GM12878 (cell line): Measurements from ENCODE around the gene PMPCA. TPM values are rescaled to one million over a fixed set of nuclear protein-coding genes. Genes with fewer than 3 reads are reported as not detected.

Experiments used
- ATAC-seq: fragments of 200-7000 bp; cut with Tn5 transposase; 3 replicates; pipeline ENCODE4 v1.9.1; 2020; ENCODE audit warnings: mild to moderate bottlenecking, moderate library complexity
- BruUV-seq: library from RNA; stranded (reverse); fragments of 400-500 nt; replicated peaks from 2 replicates; lab custom pipeline; 2021; lab: Mats Ljungman, UMichigan
- CTCF ChIA-PET: fragments of 300-600 bp; sonication (Branson Sonifier 250); formaldehyde crosslinking; extraction: SDS; loops from one replicate; lab custom pipeline; 2021; ENCODE audit warnings: inconsistent platforms; lab: Yijun Ruan, JAX
- POLR2A ChIA-PET: fragments of 350-600 bp; formaldehyde crosslinking; extraction: SDS; loops from one replicate; lab custom pipeline; 2021; ENCODE audit warnings: inconsistent platforms; lab: Charles Lee
- RAD21 ChIA-PET: fragments of 300-600 bp; sonication (Branson Sonifier 250); formaldehyde crosslinking; loops from one replicate; lab custom pipeline; 2023; ENCODE audit warnings: antibody characterized with exemption; ENCODE audit not compliant: unreplicated experiment; lab: Charles Lee
- SMC1A ChIA-PET: fragments of 300-600 bp; sonication (Branson Sonifier 250); formaldehyde crosslinking; loops from one replicate; lab custom pipeline; 2023; ENCODE audit not compliant: unreplicated experiment, uncharacterized antibody; lab: Charles Lee
- DNase-seq: peaks from one replicate; pipeline ENCODE4 v3.0.0-alpha.2; 2011; ENCODE audit warnings: low read depth, low spot score
- FAIRE-seq: peaks from 3 replicates; lab custom pipeline; 2011; peaks lifted over from hg19 to GRCh38; lab: Jason Lieb, UNC
- H2AFZ ChIP-seq: 2 replicates; pipeline ENCODE4 v1.6.0; 2011; ENCODE audit warnings: low read depth, low read length, control low read depth; ENCODE audit not compliant: control insufficient read depth
- H3K27ac ChIP-seq: 2 replicates; pipeline ENCODE4 v1.5.1; 2011; ENCODE audit warnings: control low read depth; ENCODE audit not compliant: control insufficient read depth, insufficient read depth
- H3K27me3 ChIP-seq, 2 experiments: replicated peaks in 1 of 2; 2 replicates each; pipeline versions ENCODE4 v1.6.0 to v1.6.1; 2011; ENCODE audit warnings: low read length in 1 of 2; ENCODE audit not compliant: control insufficient read depth in 2 of 2, insufficient read depth in 2 of 2
- H3K36me3 ChIP-seq, 2 experiments: 2 replicates each; pipeline ENCODE4 v1.5.1; 2011; ENCODE audit warnings: low read length in 1 of 2; ENCODE audit not compliant: control insufficient read depth in 2 of 2, insufficient read depth in 2 of 2
- H3K4me1 ChIP-seq: 2 replicates; pipeline ENCODE4 v1.6.1; 2011; ENCODE audit warnings: mild to moderate bottlenecking, low read length, moderate library complexity, mixed read lengths; ENCODE audit not compliant: control insufficient read depth, insufficient read depth
- H3K4me2 ChIP-seq: 2 replicates; pipeline ENCODE4 v1.6.0; 2011; ENCODE audit warnings: control low read depth; ENCODE audit not compliant: control insufficient read depth, insufficient read depth
- H3K4me3 ChIP-seq: fragments of 200-600 bp; sonication (generic); 2 replicates; pipeline ENCODE4 v1.5.1; 2016
- H3K79me2 ChIP-seq: 2 replicates; pipeline ENCODE4 v1.6.0; 2011; ENCODE audit warnings: low read length; ENCODE audit not compliant: control insufficient read depth, insufficient read depth
- H3K9ac ChIP-seq: 2 replicates; pipeline ENCODE4 v1.8.0; 2011; ENCODE audit warnings: low read length, control low read depth, mixed read lengths; ENCODE audit not compliant: control insufficient read depth, insufficient read depth
- H3K9me3 ChIP-seq: replicated peaks from 3 replicates; pipeline ENCODE4 v1.5.1; 2011; ENCODE audit warnings: mild to moderate bottlenecking, low read length; ENCODE audit not compliant: control insufficient read depth, insufficient read depth
- H4K20me1 ChIP-seq: 2 replicates; pipeline ENCODE4 v1.6.0; 2011; ENCODE audit not compliant: control insufficient read depth, insufficient read depth
- ATF2 ChIP-seq: IDR thresholded peaks from 2 replicates; pipeline ENCODE4 v1.6.1; 2012; ENCODE audit warnings: low read length, inconsistent platforms
- CBFB ChIP-seq: IDR thresholded peaks from 2 replicates; pipeline ENCODE4 v1.6.1; 2016; ENCODE audit warnings: antibody characterized with exemption, low read depth
- FOS ChIP-seq: IDR thresholded peaks from 3 replicates; pipeline ENCODE4 v1.6.1; 2011; ENCODE audit warnings: borderline replicate concordance; ENCODE audit not compliant: insufficient read length; ENCODE audit errors: extremely low read depth
- GABPA ChIP-seq: IDR thresholded peaks from 2 replicates; pipeline ENCODE4 v1.6.1; 2014; ENCODE audit warnings: antibody characterized with exemption, low read depth, mild to moderate bottlenecking, inconsistent platforms
- HDAC6 ChIP-seq: fragments of 200-600 bp; sonication (generic); IDR thresholded peaks from one replicate; pipeline ENCODE4 v1.8.0; 2017; ENCODE audit warnings: antibody characterized with exemption; ENCODE audit not compliant: unreplicated experiment
- KLF5 ChIP-seq: fragments of 450-650 bp; IDR thresholded peaks from 2 replicates; pipeline ENCODE4 v1.6.1; 2014; ENCODE audit warnings: mild to moderate bottlenecking; ENCODE audit not compliant: partially characterized antibody
- MYB ChIP-seq: fragments of 150-350 bp; IDR thresholded peaks from 2 replicates; pipeline ENCODE4 v1.6.1; 2014; ENCODE audit warnings: mild to moderate bottlenecking, low read depth, low read length, borderline replicate concordance
- NRF1 ChIP-seq: conservative IDR thresholded peaks from 2 replicates; pipeline ENCODE4 v1.6.1; 2011; ENCODE audit warnings: mild to moderate bottlenecking, low read depth, low read length, improper control_type of control experiment
- SREBF1 ChIP-seq: IDR thresholded peaks from 2 replicates; pipeline ENCODE4 v1.6.1; 2012; ENCODE audit warnings: mild to moderate bottlenecking, low read length
- SRF ChIP-seq, 2 experiments: IDR thresholded peaks; 2 replicates each; pipeline ENCODE4 v1.6.1; 2011; ENCODE audit warnings: low read depth in 2 of 2, low read length in 2 of 2, mild to moderate bottlenecking in 1 of 2, moderate library complexity in 1 of 2
- ZNF687 ChIP-seq: fragments of 450-650 bp; IDR thresholded peaks from 2 replicates; pipeline ENCODE4 v1.6.1; 2017; ENCODE audit warnings: mild to moderate bottlenecking, moderate library complexity
- WGBS: methylation state at CpG from one replicate; pipeline ENCODE4 v1.1.6; 2016; ENCODE audit warnings: low lambda C conversion rate; ENCODE audit not compliant: insufficient replicate concordance, insufficient coverage; ENCODE audit errors: missing lambda C conversion rate; 5-methylcytosine and 5-hydroxymethylcytosine counted together
- in situ Hi-C: fragments of 300-500 bp; cut with MboI; formaldehyde crosslinking; loops from 9 replicates; pipeline ENCODE4 v1.14.3; 2018; ENCODE audit warnings: mixed read lengths
- intact Hi-C: fragments of 100-400 bp; cut with micrococcal nuclease; formaldehyde crosslinking; loops from one replicate; pipeline ENCODE4 v1.14.2; 2022; ENCODE audit not compliant: unreplicated experiment
- polyA plus RNA-seq, 11 experiments: library from polyadenylated mRNA; depleted of rRNA in 4 of 11; unstranded in 6 of 11; stranded (reverse) in 5 of 11; fragments of >200 nt; fragmentation: Nextera tagmentation in 4 of 11; fragmentation: Illumina TruSeq in 1 of 11; extraction: Ambion mirVana in 4 of 11; extraction: Trizol in 1 of 11; gene quantifications; 1 replicate in 1 of 11; 2 replicates in 10 of 11; pipeline versions ENCODE4 v1.2.1 to v1.2.3, GENCODE V29; 2011 to 2016; ENCODE audit warnings: inconsistent platforms in 2 of 11, missing spikeins in 2 of 11, low read depth in 1 of 11
- total RNA-seq, 4 experiments: library from RNA; depleted of rRNA in 3 of 4; stranded (reverse); fragments of >200 nt in 3 of 4; fragmentation: Illumina TruSeq in 1 of 4; extraction: Trizol in 1 of 4; gene quantifications; 2 replicates each; pipeline versions ENCODE4 v1.2.1 to v1.2.3, GENCODE V29; 2013 to 2021
- TF ChIP-seq, protein P1 (sequence below): fragments of 450-650 bp; IDR thresholded peaks from 2 replicates; pipeline ENCODE4 v1.6.1; 2017; ENCODE audit warnings: antibody characterized with exemption, mild to moderate bottlenecking, moderate library complexity
- TF ChIP-seq, protein P2 (sequence below): fragments of 450-650 bp; IDR thresholded peaks from 2 replicates; pipeline ENCODE4 v1.6.1; 2016; ENCODE audit warnings: mild to moderate bottlenecking

Gene PMPCA
- total and polyA plus RNA-seq, 10 of the 15 experiments (the other 5 are each of a cell fraction or from before 2014, with no cell fraction given), result 8.1 to 137 (median 75.7) TPM

DNA sequence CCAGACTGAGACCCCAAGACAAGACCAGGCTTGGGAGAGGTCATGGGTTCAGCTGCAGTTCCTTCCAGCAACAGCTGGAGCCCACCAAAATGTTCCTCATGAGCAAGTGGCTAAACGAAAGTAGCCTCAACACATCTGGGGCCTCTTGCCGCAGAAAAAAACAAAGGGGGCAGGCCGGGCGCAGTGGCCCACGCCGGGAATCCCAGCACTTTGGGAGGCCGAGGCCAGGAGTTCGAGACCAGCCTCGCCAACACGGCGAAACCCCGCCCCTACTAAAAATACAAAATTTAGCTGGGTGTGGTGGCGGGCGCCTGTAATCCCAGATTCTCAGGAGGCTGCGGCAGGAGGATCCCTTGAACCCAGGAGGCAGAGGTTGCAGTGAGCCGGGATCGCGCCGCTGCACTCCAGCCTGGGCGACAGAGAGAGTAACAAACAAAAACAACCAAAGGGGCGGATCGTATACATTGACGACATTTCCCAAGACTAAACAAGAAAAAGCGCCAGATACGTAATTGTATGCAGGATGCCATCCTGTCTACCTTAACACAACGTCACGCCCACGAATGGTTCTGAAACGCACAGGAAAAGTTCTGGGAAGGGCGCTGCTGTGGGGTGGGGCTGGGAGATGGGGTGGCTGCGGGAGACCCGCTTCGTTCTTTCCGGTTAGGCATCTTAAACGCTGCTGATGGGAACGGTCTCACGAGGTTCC is 27.5 kb downstream of the PMPCA start:
- Histone ChIP-seq H2AFZ (no peak overlapping the region; the same call in 1 of the 2 replicates), H3K9me3 (no peaks in the 10 kb centered on the region), H3K79me2 (peaks cover 40% of the 10 kb centered on the region), H3K4me3 (peak overlapping the region; percentile 97), H3K27ac (no peak overlapping the region; the same call in none of the 2 replicates), H3K27me3 (no peaks in the 10 kb centered on the region), H3K9ac (peak overlapping the region; percentile 88), H3K4me1 (peaks cover 6% of the 10 kb centered on the region; the same call in 1 of the 2 replicates), H3K4me2 (peak overlapping the region; percentile 64), H4K20me1 (no peaks in the 10 kb centered on the region), H3K36me3 (peaks cover 5 to 11% of the 10 kb centered on the region in 2 experiments)
- intact Hi-C loops, result no loop called here
- ATAC-seq, result no peak
- ChIA-PET POLR2A (interaction anchor here (1.0 to 1.3 kb wide), 3 partner anchors 28 to 208 kb away, joined by 3 to 5 read pairs (median 3); partner anchors contain the start of genes ENTR1 and PMPCA), SMC1A (no interaction called here), RAD21 (interaction anchor here (1.1 kb wide), 1 partner anchor 34 kb away, joined by 3 read pairs; no protein-coding TSS in a partner anchor), CTCF (interaction anchor here (1.8 kb wide), 1 partner anchor 75 kb away, joined by 5 read pairs; the partner anchor contains the start of gene DNLZ)
- DNase-seq, result no peak
- WGBS, result 22% methylated on average over 37 of the region's 37 CpGs
- no peak for FAIRE-seq
- in situ Hi-C loops, result no loop called here
- BruUV-seq, result no TSS peak
- TF ChIP-seq SREBF1, result no peak
- TF ChIP-seq NRF1, result no peak
- no peak for TF ChIP-seq KLF5
- no peak for TF ChIP-seq MYB
- TF ChIP-seq CBFB, result no peak
- TF ChIP-seq, protein P1, sequence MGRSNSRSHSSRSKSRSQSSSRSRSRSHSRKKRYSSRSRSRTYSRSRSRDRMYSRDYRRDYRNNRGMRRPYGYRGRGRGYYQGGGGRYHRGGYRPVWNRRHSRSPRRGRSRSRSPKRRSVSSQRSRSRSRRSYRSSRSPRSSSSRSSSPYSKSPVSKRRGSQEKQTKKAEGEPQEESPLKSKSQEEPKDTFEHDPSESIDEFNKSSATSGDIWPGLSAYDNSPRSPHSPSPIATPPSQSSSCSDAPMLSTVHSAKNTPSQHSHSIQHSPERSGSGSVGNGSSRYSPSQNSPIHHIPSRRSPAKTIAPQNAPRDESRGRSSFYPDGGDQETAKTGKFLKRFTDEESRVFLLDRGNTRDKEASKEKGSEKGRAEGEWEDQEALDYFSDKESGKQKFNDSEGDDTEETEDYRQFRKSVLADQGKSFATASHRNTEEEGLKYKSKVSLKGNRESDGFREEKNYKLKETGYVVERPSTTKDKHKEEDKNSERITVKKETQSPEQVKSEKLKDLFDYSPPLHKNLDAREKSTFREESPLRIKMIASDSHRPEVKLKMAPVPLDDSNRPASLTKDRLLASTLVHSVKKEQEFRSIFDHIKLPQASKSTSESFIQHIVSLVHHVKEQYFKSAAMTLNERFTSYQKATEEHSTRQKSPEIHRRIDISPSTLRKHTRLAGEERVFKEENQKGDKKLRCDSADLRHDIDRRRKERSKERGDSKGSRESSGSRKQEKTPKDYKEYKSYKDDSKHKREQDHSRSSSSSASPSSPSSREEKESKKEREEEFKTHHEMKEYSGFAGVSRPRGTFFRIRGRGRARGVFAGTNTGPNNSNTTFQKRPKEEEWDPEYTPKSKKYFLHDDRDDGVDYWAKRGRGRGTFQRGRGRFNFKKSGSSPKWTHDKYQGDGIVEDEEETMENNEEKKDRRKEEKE, result no peak
- no peak for TF ChIP-seq ZNF687
- TF ChIP-seq GABPA, result no peak
- TF ChIP-seq SRF (IDR thresholded peaks at IDR 0.05; ENCODE audit: low read depth in 2 of 2, low read length in 2 of 2), result no peak
- TF ChIP-seq ATF2, result no peak
- TF ChIP-seq FOS, result no peak
- TF ChIP-seq, protein P2, sequence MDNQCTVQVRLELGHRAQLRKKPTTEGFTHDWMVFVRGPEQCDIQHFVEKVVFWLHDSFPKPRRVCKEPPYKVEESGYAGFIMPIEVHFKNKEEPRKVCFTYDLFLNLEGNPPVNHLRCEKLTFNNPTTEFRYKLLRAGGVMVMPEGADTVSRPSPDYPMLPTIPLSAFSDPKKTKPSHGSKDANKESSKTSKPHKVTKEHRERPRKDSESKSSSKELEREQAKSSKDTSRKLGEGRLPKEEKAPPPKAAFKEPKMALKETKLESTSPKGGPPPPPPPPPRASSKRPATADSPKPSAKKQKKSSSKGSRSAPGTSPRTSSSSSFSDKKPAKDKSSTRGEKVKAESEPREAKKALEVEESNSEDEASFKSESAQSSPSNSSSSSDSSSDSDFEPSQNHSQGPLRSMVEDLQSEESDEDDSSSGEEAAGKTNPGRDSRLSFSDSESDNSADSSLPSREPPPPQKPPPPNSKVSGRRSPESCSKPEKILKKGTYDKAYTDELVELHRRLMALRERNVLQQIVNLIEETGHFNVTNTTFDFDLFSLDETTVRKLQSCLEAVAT, result peak; percentile 83
- no peak for TF ChIP-seq HDAC6
